CD4-positive, alpha-beta T cell treated with Interleukin-2 at 100 ng/mL for 4 hours (primary cell): ENCODE results near the gene SLC35A4.
"Not testable (repeated sequence)": the region's sequence is repeated elsewhere in the genome, so short reads cannot be mapped to it uniquely, and the experiment has no call there.

Experiments used
- DNase-seq: peaks from one replicate; pipeline ENCODE4 v3.0.0-alpha.2; 2020; ENCODE audit warnings: low spot score

Gene SLC35A4

GRCh38 chr5:140557965-140558364 lies 6.7 kb upstream of the SLC35A4 start:
- DNase-seq, result no peak

- DNase-seq, result no peak
Measured at GRCh38 chr5:140558542-140558941, 6.1 kb upstream of the SLC35A4 start.

- DNase-seq, result no peak
Measured at GRCh38 chr5:140560227-140560626, 4.4 kb upstream of the SLC35A4 start.

- DNase-seq, result no peak
Measured at GRCh38 chr5:140561753-140562523, 2.7 kb upstream of the SLC35A4 start.

GRCh38 chr5:140563596-140563995 lies 1.0 kb upstream of the SLC35A4 start:
- no peak for DNase-seq

GRCh38 chr5:140565024-140565779 lies 574 bp downstream of the SLC35A4 start:
- no peak for DNase-seq

GRCh38 chr5:140565780-140566095 lies 1.1 kb downstream of the SLC35A4 start:
- no peak for DNase-seq

- DNase-seq, result no peak
Measured at GRCh38 chr5:140566665-140567064, 2.0 kb downstream of the SLC35A4 start.

GRCh38 chr5:140567136-140567818 lies 2.6 kb downstream of the SLC35A4 start:
- DNase-seq, result no peak

- no peak for DNase-seq
Measured at GRCh38 chr5:140567871-140568270, 3.2 kb downstream of the SLC35A4 start.

GRCh38 chr5:140568443-140569063 lies 3.9 kb downstream of the SLC35A4 start:
- DNase-seq, result no peak

GRCh38 chr5:140569197-140569596 lies 4.6 kb downstream of the SLC35A4 start:
- peak; percentile 17 for DNase-seq

GRCh38 chr5:140570058-140570457 lies 5.4 kb downstream of the SLC35A4 start:
- DNase-seq, result no peak

GRCh38 chr5:140570488-140570887 lies 5.9 kb downstream of the SLC35A4 start:
- DNase-seq, result no peak

GRCh38 chr5:140571105-140571504 lies 6.5 kb downstream of the SLC35A4 start:
- no peak for DNase-seq

- DNase-seq, result no peak
Measured at GRCh38 chr5:140573683-140574082, 9.1 kb downstream of the SLC35A4 start.

- DNase-seq, result no peak
Measured at GRCh38 chr5:140574165-140574564, 9.5 kb downstream of the SLC35A4 start.

GRCh38 chr5:140575309-140575708 lies 10.7 kb downstream of the SLC35A4 start:
- no peak for DNase-seq

- DNase-seq, result no peak
Measured at GRCh38 chr5:140576776-140577201, 12.2 kb downstream of the SLC35A4 start.

- not testable (repeated sequence) for DNase-seq
Measured at GRCh38 chr5:140579188-140579747, 14.6 kb downstream of the SLC35A4 start.

- no peak for DNase-seq
Measured at GRCh38 chr5:140587495-140587894, 22.9 kb downstream of the SLC35A4 start.
